Pancreas (tissue), 10 donors: Measurements from ENCODE around the gene ZSWIM4. TPM values are rescaled to one million over a fixed set of nuclear protein-coding genes. Genes with fewer than 3 reads are reported as not detected.

Experiments
- ATAC-seq, 4 donors: fragments of 200-7000 bp; cut with Tn5 transposase; one replicate each; pipeline versions ENCODE4 v1.8.0 to v1.9.1; 2020; ENCODE audit warnings: mild to moderate bottlenecking in 4 of 4, moderate library complexity in 4 of 4
- DNase-seq, 6 donors: peaks; one replicate each; pipeline ENCODE4 v3.0.0-alpha.2; 2020
- FAIRE-seq: peaks from 2 replicates; lab custom pipeline; 2012; peaks lifted over from hg19 to GRCh38; lab: Jason Lieb, UNC
- H3K27ac ChIP-seq, 4 donors: fragments of 200-600 bp; sonication (generic); 1 replicate in 3 of 4; 2 replicates in 1 of 4; pipeline versions ENCODE4 v1.5.0 to v1.8.0; 2020
- H3K27me3 ChIP-seq, 4 donors: fragments of 200-600 bp; one replicate each; pipeline ENCODE4 v1.8.0; 2021
- H3K36me3 ChIP-seq, 3 donors: fragments of 200-600 bp; sonication (generic) in 1 of 3; one replicate each; pipeline versions ENCODE4 v1.5.0 to v1.8.0; 2020 to 2021
- H3K4me1 ChIP-seq, 3 donors: fragments of 200-600 bp; one replicate each; pipeline ENCODE4 v1.8.0; 2021
- H3K4me3 ChIP-seq, 4 donors: fragments of 200-600 bp; sonication (generic) in 2 of 4; one replicate each; pipeline versions ENCODE4 v1.5.0 to v1.8.0; 2020 to 2021
- H3K9me3 ChIP-seq, 4 donors: fragments of 200-600 bp; one replicate each; pipeline ENCODE4 v1.8.0; 2021
- CTCF ChIP-seq, 4 donors: fragments of 200-600 bp; sonication (generic) in 3 of 4; IDR thresholded peaks; one replicate each; pipeline versions ENCODE4 v1.5.0 to v1.8.0; 2021; ENCODE audit warnings: antibody characterized with exemption in 4 of 4
- WGBS, 2 donors: extraction: QIAGEN DNeasy Blood & Tissue Kit; methylation state at CpG; one replicate each; pipeline ENCODE4 v1.1.7; 2013; 5-methylcytosine and 5-hydroxymethylcytosine counted together
- intact Hi-C, 3 donors: fragments of 100-400 bp; cut with DNase I; formaldehyde crosslinking; loops; one replicate each; pipeline versions ENCODE4 v1.11.1 to v1.14.2; 2022
- polyA plus RNA-seq, 2 donors: library from polyadenylated mRNA; stranded (reverse); fragments of 200-250 nt; gene quantifications; one replicate each; pipeline ENCODE4 v1.2.3, GENCODE V29; 2013
- total RNA-seq, 6 donors: library from RNA; stranded (reverse); fragmentation: NEBNext Ultra II Directional in 4 of 6; extraction: Animal tissue kit (Norgen Biotek cat#: 25700) in 4 of 6; gene quantifications; one replicate each; pipeline versions ENCODE4 v1.2.1 to v1.2.4, GENCODE V29; 2021 to 2023
- donor health status: healthy with polysubstance abuse.
- donor health status: DM: no; HTN: no; CAD: no; lungs with moderate emphysema.
- donor health status: DM: no; HTN: no; CAD: no.
- donor health status: control.
- donor health status: control.
- donor health status: Bipolar disorder and iron deficiency.
- donor health status: DM: yes; HTN: yes; CAD: no.
- donor health status: DM: no; HTN: no; CAD: no.
- donor health status: DM: no; HTN: no; CAD: no.
- donor health status: DM: yes; HTN: yes; CAD: no.

Gene ZSWIM4
- total and polyA plus RNA-seq, 8 donors = 1.9 to 9.3 (median 3.9) TPM

GRCh38 chr19:13873834-13874515 lies 78.7 kb downstream of the ZSWIM4 start:
- no peak for FAIRE-seq
- H3K27me3 ChIP-seq = no peaks in the 10 kb centered on the region
- WGBS, 2 donors = 72 to 76% methylated on average over 30 to 35 of the region's 35 CpGs
- peak in 1 of 6 donors; percentile 37 for DNase-seq
- no peak overlapping the region for H3K27ac ChIP-seq
- H3K4me3 ChIP-seq = no peak overlapping the region
- no peaks in the 10 kb centered on the region for H3K9me3 ChIP-seq
- H3K4me1 ChIP-seq = no peaks in the 10 kb centered on the region
- no peaks in the 10 kb centered on the region for H3K36me3 ChIP-seq
- no peak for ATAC-seq
- intact Hi-C loops = loop anchor here in 1 of 3 donors (10.0 kb wide), 1 partner anchor 269 kb away; no protein-coding TSS in a partner anchor
- TF ChIP-seq CTCF (IDR thresholded peaks at IDR 0.05) = no peak

GRCh38 chr19:13875824-13876223 lies 80.6 kb downstream of the ZSWIM4 start:
- Histone ChIP-seq H3K9me3 (no peaks in the 10 kb centered on the region), H3K27ac (no peak overlapping the region), H3K4me1 (peaks cover 0 to 9% (median 0%) of the 10 kb centered on the region in 3 donors), H3K4me3 (no peak overlapping the region), H3K36me3 (no peaks in the 10 kb centered on the region), H3K27me3 (no peaks in the 10 kb centered on the region)
- DNase-seq (no peak), FAIRE-seq (no peak), ATAC-seq (no peak)
- TF ChIP-seq CTCF (IDR thresholded peaks at IDR 0.05) = no peak
- intact Hi-C loops = loop anchor here in 1 of 3 donors (10.0 kb wide), 1 partner anchor 271 kb away; no protein-coding TSS in a partner anchor
- WGBS, 2 donors = 90 to 98% methylated on average over 5 of the region's 5 CpGs

- Histone ChIP-seq H3K9me3 (no peaks in the 10 kb centered on the region), H3K4me3 (no peak within 1 kb of the TSS), H3K4me1 (peaks cover 0 to 15% (median 0%) of the 10 kb centered on the region in 3 donors), H3K36me3 (no peaks in the 10 kb centered on the region), H3K27ac (no peak within 1 kb of the TSS), H3K27me3 (no peaks in the 10 kb centered on the region)
- no peak for ATAC-seq
- DNase-seq = no peak
- FAIRE-seq = no peak
- intact Hi-C loops = loop anchor here in 1 of 3 donors (10.0 kb wide), 1 partner anchor 272 kb away; no protein-coding TSS in a partner anchor
- WGBS, 2 donors = 40 to 59% methylated on average over 5 of the region's 5 CpGs
- no peak for TF ChIP-seq CTCF (IDR thresholded peaks at IDR 0.05)
Observed at GRCh38 chr19:13876834-13877233, 81.6 kb downstream of the ZSWIM4 start, which contains the start of gene NANOS3. NANOS3 (plus strand) TSS chr19:13877134; CDS start chr19:13877249, 115 bp downstream.

GRCh38 chr19:13877303-13877702 lies 82.1 kb downstream of the ZSWIM4 start:
- H3K9me3 ChIP-seq = no peaks in the 10 kb centered on the region
- 78 to 81% methylated on average over 27 of the region's 27 CpGs for WGBS, 2 donors
- no peak overlapping the region for H3K4me3 ChIP-seq
- no peak overlapping the region for H3K27ac ChIP-seq
- no peak for TF ChIP-seq CTCF (IDR thresholded peaks at IDR 0.05)
- H3K4me1 ChIP-seq = peaks cover 0 to 20% (median 0%) of the 10 kb centered on the region in 3 donors
- ATAC-seq (no peak), FAIRE-seq (no peak), DNase-seq (no peak)
- H3K36me3 ChIP-seq = no peaks in the 10 kb centered on the region
- H3K27me3 ChIP-seq = no peaks in the 10 kb centered on the region
- intact Hi-C loops = loop anchor here in 1 of 3 donors (10.0 kb wide), 1 partner anchor 273 kb away; no protein-coding TSS in a partner anchor
